ENCODE results near the gene TSACC.

The TSACC gene

DNA sequence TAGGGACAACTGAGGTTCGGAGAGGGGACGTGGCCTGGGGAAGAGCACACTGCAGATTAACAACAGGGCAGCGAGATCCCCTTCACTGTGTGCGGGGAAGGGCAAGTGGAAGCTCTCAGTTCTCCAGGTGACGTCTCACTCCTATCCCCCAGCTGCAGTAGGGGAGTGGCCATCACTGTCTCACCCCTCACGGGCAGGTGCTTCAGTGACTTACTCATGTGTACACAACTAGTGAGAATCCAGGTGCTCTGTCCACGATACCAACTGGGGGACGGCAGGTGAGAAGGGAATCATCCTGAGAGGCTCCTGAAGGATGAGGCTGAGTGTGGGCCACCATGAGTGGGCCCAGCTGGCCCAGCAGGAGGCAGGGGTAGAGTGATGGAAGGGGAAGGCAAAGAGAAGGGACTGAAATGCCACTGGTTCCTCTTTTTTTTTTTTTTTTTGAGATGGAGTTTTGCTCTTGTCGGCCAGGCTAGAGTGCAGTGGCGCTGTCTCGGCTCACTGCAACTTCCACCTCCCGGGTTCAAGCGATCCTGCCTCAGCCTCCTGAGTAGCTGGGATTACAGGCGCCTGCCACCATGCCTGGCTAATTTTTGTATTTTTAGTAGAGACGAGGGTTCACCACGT lies 56.6 kb downstream of the TSACC start:
- peak; percentile 97 for DNase-seq
